22Rv1 (cell line): ENCODE data around the gene ZNF324.

Source experiments
- H3K27ac ChIP-seq: fragments of 450-650 bp; 2 replicates; pipeline ENCODE4 v1.5.1; 2017
- ZFX ChIP-seq: fragments of 450-650 bp; IDR thresholded peaks from 2 replicates; pipeline ENCODE4 v1.6.1; 2017; ENCODE audit warnings: antibody characterized with exemption, borderline replicate concordance
- TF ChIP-seq, protein P1 (sequence below): fragments of 450-650 bp; IDR thresholded peaks from 2 replicates; pipeline ENCODE4 v1.5.1; 2017; ENCODE audit warnings: mild to moderate bottlenecking

Gene ZNF324

DNA sequence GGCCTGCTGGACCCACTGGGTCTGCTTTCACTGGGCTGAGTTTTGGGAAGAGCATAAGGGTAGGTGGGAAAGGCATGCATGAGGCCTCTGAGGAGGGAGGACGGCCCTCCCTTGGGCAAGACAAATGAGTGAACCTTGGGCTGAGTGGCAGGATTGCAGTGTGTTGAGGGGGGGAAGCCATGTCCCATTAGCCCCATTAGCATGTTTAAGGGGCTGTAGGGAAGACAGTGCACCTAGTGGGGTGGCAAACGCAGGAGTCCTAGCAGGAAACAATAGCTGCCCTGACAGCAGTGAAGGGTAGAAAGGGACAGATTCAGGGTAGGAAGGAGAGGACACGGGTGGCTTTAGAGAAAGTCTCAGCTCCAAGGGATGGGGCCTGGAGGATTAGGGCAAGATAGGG, 55.8 kb downstream of the ZNF324 start:
- no peak overlapping the region for H3K27ac ChIP-seq
- TF ChIP-seq ZFX, result no peak
- TF ChIP-seq, protein P1, sequence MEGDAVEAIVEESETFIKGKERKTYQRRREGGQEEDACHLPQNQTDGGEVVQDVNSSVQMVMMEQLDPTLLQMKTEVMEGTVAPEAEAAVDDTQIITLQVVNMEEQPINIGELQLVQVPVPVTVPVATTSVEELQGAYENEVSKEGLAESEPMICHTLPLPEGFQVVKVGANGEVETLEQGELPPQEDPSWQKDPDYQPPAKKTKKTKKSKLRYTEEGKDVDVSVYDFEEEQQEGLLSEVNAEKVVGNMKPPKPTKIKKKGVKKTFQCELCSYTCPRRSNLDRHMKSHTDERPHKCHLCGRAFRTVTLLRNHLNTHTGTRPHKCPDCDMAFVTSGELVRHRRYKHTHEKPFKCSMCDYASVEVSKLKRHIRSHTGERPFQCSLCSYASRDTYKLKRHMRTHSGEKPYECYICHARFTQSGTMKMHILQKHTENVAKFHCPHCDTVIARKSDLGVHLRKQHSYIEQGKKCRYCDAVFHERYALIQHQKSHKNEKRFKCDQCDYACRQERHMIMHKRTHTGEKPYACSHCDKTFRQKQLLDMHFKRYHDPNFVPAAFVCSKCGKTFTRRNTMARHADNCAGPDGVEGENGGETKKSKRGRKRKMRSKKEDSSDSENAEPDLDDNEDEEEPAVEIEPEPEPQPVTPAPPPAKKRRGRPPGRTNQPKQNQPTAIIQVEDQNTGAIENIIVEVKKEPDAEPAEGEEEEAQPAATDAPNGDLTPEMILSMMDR, result no peak
